Gastroesophageal sphincter (tissue), 3 donors: ENCODE data around the gene SRCIN1.
"Not testable (repeated sequence)": the region's sequence is repeated elsewhere in the genome, so short reads cannot be mapped to it uniquely, and the experiment has no call there.

Source experiments
- CTCF ChIP-seq, 4 experiments: fragments of 200-600 bp in 2 of 4; fragments of 450-650 bp in 2 of 4; sonication (generic) in 1 of 4; IDR thresholded peaks; one replicate each; pipeline ENCODE4 v1.5.1; 2017 to 2019; ENCODE audit warnings: antibody characterized with exemption in 4 of 4, mild to moderate bottlenecking in 2 of 4, moderate library complexity in 2 of 4
- POLR2A ChIP-seq, 2 donors: fragments of 450-650 bp; IDR thresholded peaks; one replicate each; pipeline ENCODE4 v1.6.1; 2017; ENCODE audit warnings: antibody characterized with exemption in 2 of 2, mild to moderate bottlenecking in 2 of 2, moderate library complexity in 1 of 2
- POLR2AphosphoS5 ChIP-seq: sonication (generic); formaldehyde crosslinking; IDR thresholded peaks from one replicate; pipeline ENCODE4 v1.6.1; 2017; ENCODE audit warnings: antibody characterized with exemption

- not testable (repeated sequence) for TF ChIP-seq CTCF (IDR thresholded peaks at IDR 0.05); POLR2A (IDR thresholded peaks at IDR 0.05); POLR2AphosphoS5
Measured at GRCh38 chr17:38526526-38526925, 79.2 kb downstream of the SRCIN1 start.
